GM12865 (cell line): ENCODE measurements around the gene AP1S3.

Source experiments
- DNase-seq: peaks from one replicate; pipeline ENCODE4 v3.0.0; 2010; ENCODE audit warnings: low read depth
- H3K4me3 ChIP-seq: 2 replicates; pipeline ENCODE4 v1.5.1; 2011; ENCODE audit warnings: mild to moderate bottlenecking, low read depth, low read length, control low read depth
- CTCF ChIP-seq: IDR thresholded peaks from 2 replicates; pipeline ENCODE4 v1.5.1; 2011; ENCODE audit warnings: low read length, control low read depth, low read depth, inconsistent platforms; ENCODE audit not compliant: insufficient read depth; ENCODE audit errors: missing control alignments

AP1S3 gene

DNA sequence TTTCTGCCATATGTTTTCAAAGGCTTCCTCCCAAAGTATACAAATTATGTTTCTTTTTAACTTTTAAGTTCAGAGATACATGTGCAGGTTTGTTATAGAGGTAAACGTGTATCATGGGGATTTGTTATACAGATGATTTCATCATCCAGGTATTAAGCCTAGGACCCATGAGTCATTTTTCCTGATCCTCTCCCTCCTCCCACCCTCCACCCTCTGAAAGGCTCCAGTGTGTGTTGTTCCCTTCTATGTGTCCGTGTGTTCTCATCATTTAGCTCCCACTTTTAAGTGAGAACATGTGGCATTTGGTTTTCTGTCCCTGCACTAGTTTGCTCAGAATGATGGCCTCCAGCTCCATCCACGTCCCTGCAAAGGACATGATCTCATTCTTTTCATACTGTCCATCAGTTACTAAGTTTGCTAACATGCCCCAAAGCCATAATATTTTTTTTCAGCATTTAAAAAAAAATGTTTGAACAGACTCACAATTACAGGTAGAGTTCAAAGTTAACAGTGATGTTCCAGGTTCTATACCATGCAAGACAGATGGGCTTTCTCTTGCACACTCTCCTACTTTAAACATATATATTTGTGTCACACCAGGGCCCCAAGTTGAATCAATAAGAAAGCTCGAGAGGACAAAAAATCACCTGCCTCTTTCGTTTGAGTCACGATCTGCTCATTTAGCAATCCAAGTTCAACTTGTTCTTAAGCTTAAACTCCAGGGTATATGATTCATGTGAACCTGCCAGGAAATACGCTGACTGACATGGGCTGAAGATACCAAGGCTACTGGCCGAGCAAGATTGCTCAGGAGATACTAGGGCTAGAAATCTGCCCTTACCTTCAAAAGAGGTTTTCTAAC, 77.6 kb downstream of the AP1S3 start:
- no peak for TF ChIP-seq CTCF
- no peak overlapping the region for H3K4me3 ChIP-seq
- DNase-seq: no peak

- H3K4me3 ChIP-seq: no peak overlapping the region
- no peak for DNase-seq
- no peak for TF ChIP-seq CTCF
Observed at GRCh38 chr2:223758131-223758840, 79.1 kb downstream of the AP1S3 start.

- TF ChIP-seq CTCF: no peak
- no peak for DNase-seq
- no peak overlapping the region for H3K4me3 ChIP-seq
Observed at GRCh38 chr2:223753940-223754339, 83.4 kb downstream of the AP1S3 start.

- no peak for TF ChIP-seq CTCF
- no peak overlapping the region for H3K4me3 ChIP-seq
- no peak for DNase-seq
Observed at GRCh38 chr2:223751012-223751411, 86.4 kb downstream of the AP1S3 start.

- TF ChIP-seq CTCF: no peak
- no peak for DNase-seq
- H3K4me3 ChIP-seq: no peak overlapping the region
Observed at GRCh38 chr2:223747392-223748042, 89.9 kb downstream of the AP1S3 start.

GRCh38 chr2:223746611-223747010, 90.8 kb downstream of the AP1S3 start:
- no peak for TF ChIP-seq CTCF
- H3K4me3 ChIP-seq: no peak overlapping the region
- DNase-seq: no peak
